22Rv1 (cell line): Measurements from ENCODE around the gene DHX16.

ENCODE experiments used
- H3K27ac ChIP-seq: fragments of 450-650 bp; 2 replicates; pipeline ENCODE4 v1.5.1; 2017
- CTCF ChIP-seq: fragments of 450-650 bp; IDR thresholded peaks from 2 replicates; pipeline ENCODE4 v1.5.1; 2017; ENCODE audit warnings: mild to moderate bottlenecking
- ZFX ChIP-seq: fragments of 450-650 bp; IDR thresholded peaks from 2 replicates; pipeline ENCODE4 v1.6.1; 2017; ENCODE audit warnings: antibody characterized with exemption, borderline replicate concordance

Gene DHX16

DNA sequence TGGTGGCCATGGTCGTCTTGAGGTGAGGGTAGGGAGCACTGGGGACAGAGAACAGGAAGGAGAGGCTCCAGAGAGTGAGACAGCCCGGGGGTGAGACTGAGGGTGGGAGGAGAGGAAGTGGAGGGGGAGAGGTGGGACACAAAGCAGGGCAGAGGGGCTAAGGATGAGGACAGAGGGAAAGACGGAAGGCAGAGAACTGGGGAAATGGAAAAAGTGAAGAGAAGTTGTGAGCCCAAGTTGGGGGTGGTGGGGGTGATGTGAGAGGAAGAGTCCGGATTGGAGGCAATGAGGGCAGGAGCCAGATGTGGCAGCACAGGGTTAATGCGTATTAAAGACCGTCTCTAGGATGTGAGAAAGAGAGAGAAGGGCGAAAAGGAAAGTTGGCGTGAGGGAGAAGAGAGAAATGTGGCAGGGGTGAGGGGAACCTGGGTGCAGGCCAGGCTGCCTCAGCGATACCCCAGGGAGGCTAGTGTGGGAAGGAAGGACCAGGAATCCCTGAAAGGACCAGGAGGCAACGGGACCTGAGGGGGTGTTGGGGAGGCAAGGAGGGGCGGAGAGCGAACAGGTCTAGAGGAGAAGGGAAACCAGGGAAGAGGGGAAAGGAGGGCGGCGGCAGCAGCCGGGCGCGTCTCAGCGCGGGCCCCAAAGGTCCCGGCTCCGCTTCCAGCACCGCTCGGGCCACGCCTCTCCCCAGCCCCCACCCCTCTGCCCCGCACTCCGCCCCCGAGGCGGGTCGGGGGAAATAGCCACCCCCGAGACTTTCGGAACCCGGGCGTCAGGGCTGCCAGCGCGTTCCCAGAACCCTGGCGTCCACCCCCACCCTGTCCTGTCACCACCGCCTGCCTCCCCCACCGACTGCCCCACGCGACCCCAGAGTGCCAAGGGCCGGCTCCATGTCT is 13.5 kb upstream of the DHX16 start, which contains the start of gene PPP1R18:
Gene PPP1R18 (minus strand): TSS at position 637 of the 899 bp plus-strand sequence. CDS start 627 bp downstream, at position 10.
- TF ChIP-seq ZFX (no peak), CTCF (no peak)
- H3K27ac ChIP-seq, result peak within 1 kb of the TSS; percentile 87

DNA sequence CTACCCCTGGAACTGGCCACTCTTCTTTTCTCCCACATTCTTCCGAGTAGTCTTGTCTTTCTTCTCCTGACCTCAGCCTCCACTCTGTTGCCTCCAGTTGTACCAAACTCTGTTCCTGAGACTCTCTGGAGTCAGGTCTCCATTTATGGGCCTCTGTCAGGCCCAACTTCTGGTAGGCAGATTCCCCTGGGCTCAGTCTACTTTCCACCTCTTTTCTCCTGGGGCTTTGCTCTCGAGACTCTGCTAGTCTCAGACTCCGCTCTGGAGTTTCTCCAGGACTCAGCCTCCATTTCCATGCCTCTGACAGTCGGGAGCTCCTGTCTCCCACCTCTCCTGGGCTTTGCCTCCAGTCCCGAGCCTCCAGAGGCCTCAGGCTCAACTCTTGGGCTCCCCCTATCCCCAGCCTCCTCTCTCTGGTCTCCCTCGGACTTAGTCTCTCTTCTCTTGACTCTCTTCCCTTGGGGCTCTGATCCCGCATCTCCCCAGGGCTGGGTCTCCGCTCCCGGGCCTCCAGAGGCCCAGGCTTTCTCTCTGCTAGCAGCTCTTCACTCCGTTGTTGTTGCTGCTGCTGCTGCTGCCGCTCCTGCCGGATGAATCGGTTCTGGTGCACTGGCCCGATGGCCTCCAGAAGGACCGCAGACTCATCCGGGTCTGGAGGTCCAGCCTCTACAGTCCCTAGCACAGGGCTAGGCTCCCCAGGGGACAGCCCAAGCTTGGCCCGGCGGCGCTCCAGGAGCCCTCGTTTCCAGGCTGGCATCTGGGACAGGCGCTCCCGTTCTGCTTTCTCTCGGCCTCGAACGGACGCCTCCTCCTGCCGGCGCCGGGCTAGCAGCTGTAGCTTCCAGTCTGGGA is 12.6 kb upstream of the DHX16 start:
- no peak for TF ChIP-seq CTCF
- TF ChIP-seq ZFX, result no peak
- no peak overlapping the region; the same call in 1 of the 2 replicates for H3K27ac ChIP-seq

DNA sequence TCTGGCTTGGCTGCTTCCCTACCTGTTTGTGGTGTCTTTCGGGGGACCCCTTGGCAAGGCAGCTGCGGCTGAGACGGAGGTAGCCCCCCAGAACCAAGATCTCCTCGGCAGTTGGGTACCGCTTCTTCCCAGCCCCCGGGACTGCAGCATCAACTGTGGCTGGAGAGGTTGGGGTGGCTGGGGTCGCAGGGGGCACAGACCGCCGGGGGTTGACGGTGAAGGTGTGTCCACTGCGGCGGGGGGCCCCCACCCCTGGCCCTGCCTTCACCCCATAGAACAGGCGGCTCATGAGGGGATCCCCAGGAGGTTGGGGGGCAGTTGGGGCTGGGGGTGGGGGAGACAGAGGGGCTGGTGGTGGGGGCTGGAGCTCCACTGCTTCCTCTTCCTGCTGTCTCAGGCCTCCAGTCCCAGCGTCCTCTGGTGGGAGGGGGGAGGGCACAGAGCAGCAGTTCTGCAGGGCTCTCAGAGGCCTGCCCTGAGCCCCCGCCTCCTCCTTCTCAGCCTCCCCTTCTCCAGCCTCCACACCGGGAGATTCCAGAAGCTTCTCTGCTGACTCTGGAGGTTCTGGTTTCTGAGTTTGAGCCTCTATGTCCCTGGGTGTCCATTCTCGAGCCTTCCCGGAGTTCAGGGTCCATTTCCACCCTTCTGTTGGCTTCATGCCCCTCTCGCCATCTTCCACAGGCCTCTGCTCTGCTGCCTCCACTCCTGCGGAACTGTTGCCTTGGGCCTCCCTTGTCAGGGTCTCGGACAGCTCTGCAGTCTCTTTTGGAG is 11.8 kb upstream of the DHX16 start:
- TF ChIP-seq CTCF (no peak), ZFX (no peak)
- H3K27ac ChIP-seq, result no peak overlapping the region

DNA sequence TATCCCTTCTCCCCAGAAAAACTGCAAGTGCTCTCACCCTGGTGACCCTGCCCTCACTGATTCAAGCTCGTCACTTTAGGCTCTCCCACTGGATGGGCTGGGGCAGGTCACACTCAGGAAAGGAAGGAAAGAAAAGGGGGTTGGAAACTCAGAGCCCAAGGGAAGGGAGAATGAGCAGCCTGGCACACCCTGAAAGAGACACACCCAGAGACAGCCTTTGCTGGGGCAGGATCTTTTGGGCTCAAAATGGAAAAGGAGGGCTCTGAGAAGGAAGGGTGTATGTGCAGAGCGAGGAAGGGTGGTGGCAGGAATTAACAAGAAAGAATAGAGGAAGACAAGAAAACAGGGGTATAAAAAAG is 11.2 kb upstream of the DHX16 start:
- TF ChIP-seq CTCF, result no peak
- no peak overlapping the region for H3K27ac ChIP-seq

DNA sequence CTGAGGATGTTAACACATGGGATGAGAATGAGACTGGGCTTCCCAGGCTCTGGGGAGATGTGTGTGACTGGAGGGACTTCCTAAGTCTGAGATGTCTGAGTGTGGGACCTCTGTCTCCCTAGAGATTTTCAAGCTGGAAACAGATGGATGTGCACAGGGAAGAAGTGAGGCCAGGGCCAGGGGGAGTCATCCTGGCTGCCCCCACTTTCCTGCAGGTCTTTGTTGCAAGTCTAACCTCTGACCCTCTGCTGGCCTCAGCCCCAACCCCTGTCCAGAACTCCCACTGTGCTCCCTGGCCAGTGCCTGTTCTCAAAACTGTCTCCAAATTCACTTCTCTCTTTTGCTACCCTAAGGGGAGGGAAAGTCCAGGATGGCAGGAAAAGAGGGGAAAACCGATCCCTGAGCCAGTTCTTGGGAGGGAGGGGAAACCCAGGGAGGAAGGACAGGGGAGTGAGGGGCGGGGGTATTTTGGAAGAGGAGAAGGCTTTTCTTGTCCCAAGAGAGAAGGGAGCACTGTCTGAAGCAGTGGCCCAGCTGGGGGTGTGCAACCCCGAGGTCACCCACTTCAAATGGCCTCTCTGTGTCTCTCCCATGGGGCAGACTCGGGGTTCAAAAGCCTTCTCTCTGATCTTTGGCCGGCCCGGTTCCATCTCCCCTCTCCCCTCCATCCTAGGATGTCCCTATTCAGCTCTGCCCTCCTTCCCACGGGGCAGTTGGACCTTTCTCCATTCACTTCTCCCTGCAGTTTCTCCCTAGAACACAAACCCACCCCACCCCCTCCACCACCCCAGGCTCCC is 10.6 kb upstream of the DHX16 start:
- TF ChIP-seq ZFX, result no peak
- TF ChIP-seq CTCF, result no peak
- no peak overlapping the region for H3K27ac ChIP-seq
